Keratinocyte (primary cell): ENCODE results near the gene CNGA3. TPM values are rescaled to one million over a fixed set of nuclear protein-coding genes. Genes with fewer than 3 reads are reported as not detected.

Source experiments
- DNase-seq: peaks from one replicate; pipeline ENCODE4 v3.0.0-alpha.2; 2011; ENCODE audit warnings: low read depth, missing footprints, low spot score
- FAIRE-seq: peaks from 2 replicates; lab custom pipeline; 2011; peaks lifted over from hg19 to GRCh38; lab: Jason Lieb, UNC
- H2AFZ ChIP-seq: 2 replicates; pipeline ENCODE4 v1.6.0; 2012; ENCODE audit warnings: low read length, control low read depth, inconsistent platforms; ENCODE audit not compliant: control insufficient read depth
- H3K27ac ChIP-seq: 2 replicates; pipeline ENCODE4 v1.5.1; 2011; ENCODE audit warnings: low read length; ENCODE audit not compliant: control insufficient read depth, insufficient read depth
- H3K27me3 ChIP-seq: 3 replicates; pipeline ENCODE4 v1.6.0; 2011; ENCODE audit warnings: low read length; ENCODE audit not compliant: control insufficient read depth, insufficient read depth; ENCODE audit errors: extremely low read depth
- H3K36me3 ChIP-seq, 2 experiments: 2 replicates in 1 of 2; 3 replicates in 1 of 2; pipeline ENCODE4 v1.5.1; 2011; ENCODE audit warnings: low read length in 2 of 2, mild to moderate bottlenecking in 1 of 2; ENCODE audit not compliant: control insufficient read depth in 2 of 2, insufficient read depth in 2 of 2; ENCODE audit errors: extremely low read depth in 1 of 2
- H3K4me1 ChIP-seq: 3 replicates; pipeline ENCODE4 v1.5.1; 2011; ENCODE audit warnings: low read length; ENCODE audit not compliant: control insufficient read depth, insufficient read depth; ENCODE audit errors: extremely low read depth
- H3K4me2 ChIP-seq: 3 replicates; pipeline ENCODE4 v1.6.0; 2011; ENCODE audit warnings: low read depth, low read length; ENCODE audit not compliant: control insufficient read depth, insufficient read depth; ENCODE audit errors: extremely low read depth
- H3K4me3 ChIP-seq, 3 experiments: fragments of 200-600 bp in 1 of 3; sonication (generic) in 1 of 3; 2 replicates in 2 of 3; 3 replicates in 1 of 3; pipeline ENCODE4 v1.5.1; 2011 to 2016; ENCODE audit warnings: low read length in 3 of 3, mild to moderate bottlenecking in 3 of 3, control low read depth in 2 of 3, inconsistent platforms in 1 of 3, low read depth in 1 of 3, mixed read lengths in 1 of 3, mixed run types in 1 of 3, moderate library complexity in 1 of 3; ENCODE audit not compliant: control insufficient read depth in 2 of 3, insufficient read depth in 2 of 3; ENCODE audit errors: extremely low read depth in 1 of 3
- H3K79me2 ChIP-seq: 2 replicates; pipeline ENCODE4 v1.6.0; 2012; ENCODE audit warnings: low read length; ENCODE audit not compliant: control insufficient read depth, insufficient read depth
- H3K9ac ChIP-seq: 3 replicates; pipeline ENCODE4 v1.6.0; 2011; ENCODE audit warnings: low read length; ENCODE audit not compliant: control insufficient read depth, insufficient read depth; ENCODE audit errors: extremely low read depth
- H3K9me1 ChIP-seq: 3 replicates; pipeline ENCODE4 v1.6.0; 2011; ENCODE audit warnings: low read length; ENCODE audit not compliant: control insufficient read depth, insufficient read depth; ENCODE audit errors: extremely low read depth
- H3K9me3 ChIP-seq: 2 replicates; pipeline ENCODE4 v1.5.1; 2012; ENCODE audit warnings: low read depth, low read length; ENCODE audit not compliant: control insufficient read depth
- H4K20me1 ChIP-seq: 3 replicates; pipeline ENCODE4 v1.6.0; 2011; ENCODE audit warnings: low read length; ENCODE audit not compliant: control insufficient read depth, insufficient read depth; ENCODE audit errors: extremely low read depth
- EZH2 ChIP-seq: IDR thresholded peaks from one replicate; pipeline ENCODE4 v1.6.1; 2012; ENCODE audit warnings: inconsistent platforms, mild to moderate bottlenecking, low read length, moderate library complexity
- dilution Hi-C: fragments of 300-500 bp; cut with MboI; formaldehyde crosslinking; loops from one replicate; pipeline ENCODE4 v1.7.0; 2020; ENCODE audit warnings: low sequenced_read_pairs; ENCODE audit not compliant: extremely low pct_ligation_motif_present
- polyA plus RNA-seq, 5 experiments: library from polyadenylated mRNA; depleted of rRNA in 3 of 5; stranded (reverse) in 3 of 5; stranded (forward) in 1 of 5; unstranded in 1 of 5; fragments of >200 nt; gene quantifications; 1 replicate in 1 of 5; 2 replicates in 3 of 5; 3 replicates in 1 of 5; pipeline versions ENCODE4 v1.2.1 to v1.2.3, GENCODE V29; 2011 to 2012; ENCODE audit warnings: missing spikeins in 2 of 5, low read depth in 1 of 5, low replicate concordance in 1 of 5
- TF ChIP-seq, protein P1 (sequence below), 3 experiments: IDR thresholded peaks in 1 of 3; conservative IDR thresholded peaks in 1 of 3; optimal IDR thresholded peaks in 1 of 3; 2 replicates in 2 of 3; 3 replicates in 1 of 3; pipeline versions ENCODE3 to v1.5.1; 2011; ENCODE audit warnings: low read length in 3 of 3, mild to moderate bottlenecking in 3 of 3, moderate library complexity in 2 of 3, control low read depth in 1 of 3, inconsistent platforms in 1 of 3; ENCODE audit not compliant: insufficient read depth in 2 of 3; ENCODE audit errors: extremely low read depth in 1 of 3

CNGA3 gene
- polyA plus RNA-seq, 1 donor (not counting 4 experiments of a cell fraction or from before 2014, with no cell fraction given) = 0.01 TPM

DNA sequence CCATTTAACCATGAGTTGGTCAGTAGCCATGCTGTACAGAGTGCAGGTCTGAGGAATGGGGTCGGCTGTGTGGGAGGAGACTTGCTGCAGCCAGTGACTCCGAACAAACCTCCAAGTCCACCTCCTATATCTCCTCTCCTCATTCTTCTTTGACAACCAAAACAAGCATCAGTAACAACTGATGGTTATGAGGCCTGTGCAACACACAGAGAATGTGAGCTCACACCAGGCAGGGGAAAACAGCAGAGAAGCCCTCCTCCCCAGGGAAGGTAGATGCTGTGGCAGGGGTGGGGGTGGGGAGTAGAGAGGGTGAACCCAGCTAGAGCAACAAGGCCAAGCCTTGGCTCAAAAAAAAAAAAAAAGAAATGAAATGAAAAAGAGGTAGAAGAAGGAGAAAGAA lies 12.3 kb upstream of the CNGA3 start:
- FAIRE-seq (no peak), DNase-seq (no peak)
- TF ChIP-seq, protein P1, sequence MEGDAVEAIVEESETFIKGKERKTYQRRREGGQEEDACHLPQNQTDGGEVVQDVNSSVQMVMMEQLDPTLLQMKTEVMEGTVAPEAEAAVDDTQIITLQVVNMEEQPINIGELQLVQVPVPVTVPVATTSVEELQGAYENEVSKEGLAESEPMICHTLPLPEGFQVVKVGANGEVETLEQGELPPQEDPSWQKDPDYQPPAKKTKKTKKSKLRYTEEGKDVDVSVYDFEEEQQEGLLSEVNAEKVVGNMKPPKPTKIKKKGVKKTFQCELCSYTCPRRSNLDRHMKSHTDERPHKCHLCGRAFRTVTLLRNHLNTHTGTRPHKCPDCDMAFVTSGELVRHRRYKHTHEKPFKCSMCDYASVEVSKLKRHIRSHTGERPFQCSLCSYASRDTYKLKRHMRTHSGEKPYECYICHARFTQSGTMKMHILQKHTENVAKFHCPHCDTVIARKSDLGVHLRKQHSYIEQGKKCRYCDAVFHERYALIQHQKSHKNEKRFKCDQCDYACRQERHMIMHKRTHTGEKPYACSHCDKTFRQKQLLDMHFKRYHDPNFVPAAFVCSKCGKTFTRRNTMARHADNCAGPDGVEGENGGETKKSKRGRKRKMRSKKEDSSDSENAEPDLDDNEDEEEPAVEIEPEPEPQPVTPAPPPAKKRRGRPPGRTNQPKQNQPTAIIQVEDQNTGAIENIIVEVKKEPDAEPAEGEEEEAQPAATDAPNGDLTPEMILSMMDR (optimal IDR thresholded peaks at IDR 0.05 in 1 of 3, IDR thresholded peaks at IDR 0.05 in 1 of 3, conservative IDR thresholded peaks at IDR 0.05 in 1 of 3; ENCODE audit: extremely low read depth in 1 of 3, insufficient read depth in 2 of 3, low read length in 3 of 3) = no peak
- no peak for TF ChIP-seq EZH2
- no peak overlapping the region for H3K4me3 ChIP-seq
- H3K27me3 ChIP-seq = no peaks in the 10 kb centered on the region
- H3K4me2 ChIP-seq = peak overlapping the region; percentile 61
- H3K9me3 ChIP-seq = no peaks in the 10 kb centered on the region
- no peaks in the 10 kb centered on the region for H3K79me2 ChIP-seq
- no peaks in the 10 kb centered on the region for H4K20me1 ChIP-seq
- dilution Hi-C loops = no loop called here
- peaks cover 3% of the 10 kb centered on the region for H3K9me1 ChIP-seq
- H3K4me1 ChIP-seq = peaks cover 15% of the 10 kb centered on the region
- peak overlapping the region; percentile 40 for H3K27ac ChIP-seq
- no peaks in the 10 kb centered on the region for H3K36me3 ChIP-seq
- H3K9ac ChIP-seq = peak overlapping the region; percentile 11
- no peak overlapping the region for H2AFZ ChIP-seq

DNA sequence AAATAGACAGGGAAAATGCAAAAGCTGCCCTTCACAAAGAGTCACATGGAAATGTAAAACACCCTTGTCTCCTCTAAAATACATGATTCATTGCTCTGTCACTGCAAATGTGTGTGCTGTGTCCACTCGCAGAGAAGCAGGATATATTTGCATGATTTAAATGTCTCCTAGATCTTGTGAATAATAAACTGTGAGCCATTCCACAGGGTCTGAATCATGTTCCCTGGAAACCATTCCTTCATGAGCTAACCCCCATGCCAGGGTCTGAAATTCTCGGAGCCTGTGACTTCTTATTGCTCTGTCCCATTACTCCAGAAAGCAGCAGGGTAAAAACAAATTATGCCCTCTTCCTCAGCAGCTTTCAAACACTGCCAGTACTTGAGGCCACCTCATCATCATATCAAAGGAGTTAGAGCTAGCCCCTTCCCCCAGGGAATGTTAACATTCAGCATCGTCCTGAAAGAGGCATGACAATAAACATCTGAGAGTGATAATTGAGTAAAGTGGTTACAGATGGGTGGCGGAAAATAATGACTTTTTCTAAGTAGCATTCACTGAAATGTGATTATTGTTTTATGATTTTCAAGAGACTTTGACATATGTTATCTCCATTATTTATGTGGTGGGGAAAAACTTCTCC lies 11.7 kb upstream of the CNGA3 start:
- Histone ChIP-seq H3K4me3 (peak overlapping the region in 1 of 3 experiments; percentile 3), H3K27ac (peak overlapping the region; percentile 40)
- DNase-seq = peak; percentile 33

More for the DNA sequence above, 11.7 kb upstream of the CNGA3 start:
- dilution Hi-C loops = no loop called here
- H3K9me1 ChIP-seq = peaks cover 3% of the 10 kb centered on the region
- H2AFZ ChIP-seq = peak overlapping the region; percentile 61
- H3K36me3 ChIP-seq = no peaks in the 10 kb centered on the region
- H3K9me3 ChIP-seq = no peaks in the 10 kb centered on the region
- H3K27me3 ChIP-seq = no peaks in the 10 kb centered on the region
- H3K9ac ChIP-seq = no peak overlapping the region
- TF ChIP-seq, protein P1 (optimal IDR thresholded peaks at IDR 0.05 in 1 of 3, IDR thresholded peaks at IDR 0.05 in 1 of 3, conservative IDR thresholded peaks at IDR 0.05 in 1 of 3; ENCODE audit: extremely low read depth in 1 of 3, insufficient read depth in 2 of 3, low read length in 3 of 3) = no peak
- TF ChIP-seq EZH2 = no peak
- H4K20me1 ChIP-seq = no peaks in the 10 kb centered on the region
- FAIRE-seq = peak; percentile 84
- H3K79me2 ChIP-seq = no peaks in the 10 kb centered on the region
- peak overlapping the region; percentile 61 for H3K4me2 ChIP-seq
- peaks cover 15% of the 10 kb centered on the region for H3K4me1 ChIP-seq
